Brain microvascular endothelial cell (primary cell): ENCODE measurements around the gene NCAM2.

Source experiments
- DNase-seq: peaks from one replicate; pipeline ENCODE4 v3.0.0-alpha.2; 2020
- H3K27ac ChIP-seq: fragments of 250-450 bp; sonication (Bioruptor Pico); 2 replicates; pipeline ENCODE4 v1.5.1; 2020; ENCODE audit warnings: mild to moderate bottlenecking, moderate library complexity
- H3K27me3 ChIP-seq: fragments of 250-450 bp; sonication (Bioruptor Pico); replicated peaks from 2 replicates; pipeline ENCODE4 v1.5.1; 2020; ENCODE audit warnings: mild to moderate bottlenecking
- H3K36me3 ChIP-seq: fragments of 250-450 bp; sonication (Bioruptor Pico); replicated peaks from 2 replicates; pipeline ENCODE4 v1.5.1; 2020; ENCODE audit warnings: mild to moderate bottlenecking
- H3K4me3 ChIP-seq: 2 replicates; pipeline ENCODE4 v1.5.1; 2011; ENCODE audit warnings: low read depth, mild to moderate bottlenecking, control low read depth, low read length, moderate library complexity
- in situ Hi-C: cut with HindIII; loops from 2 replicates; pipeline ENCODE4 v1.10.0; 2017; ENCODE audit warnings: low sequenced_read_pairs, low pct_ligation_motif_present
- TF ChIP-seq, protein P1 (sequence below): IDR thresholded peaks from 2 replicates; pipeline ENCODE4 v1.5.1; 2011; ENCODE audit warnings: low read depth, mild to moderate bottlenecking, moderate library complexity, low read length, control low read depth, inconsistent platforms; ENCODE audit errors: missing control alignments

NCAM2 gene

DNA sequence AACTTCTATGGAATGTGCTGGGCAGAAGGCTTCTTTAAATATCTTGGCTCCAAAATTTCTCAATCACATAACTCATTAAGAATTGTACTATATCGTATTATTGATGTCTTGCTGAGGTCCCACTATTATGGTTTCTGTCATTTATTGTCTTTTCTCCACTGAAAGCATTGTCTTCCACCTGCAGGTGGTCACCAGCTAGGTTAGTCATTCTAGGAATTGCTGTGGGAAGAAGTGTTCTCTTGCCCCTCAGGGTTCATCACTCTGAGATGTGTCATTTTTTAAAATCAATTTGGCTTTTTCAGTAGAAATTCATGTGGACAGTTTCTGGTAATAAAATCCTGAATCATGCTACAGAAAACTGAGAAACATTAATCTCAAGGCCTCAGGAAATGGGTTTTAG lies 66.1 kb downstream of the NCAM2 start:
- TF ChIP-seq, protein P1, sequence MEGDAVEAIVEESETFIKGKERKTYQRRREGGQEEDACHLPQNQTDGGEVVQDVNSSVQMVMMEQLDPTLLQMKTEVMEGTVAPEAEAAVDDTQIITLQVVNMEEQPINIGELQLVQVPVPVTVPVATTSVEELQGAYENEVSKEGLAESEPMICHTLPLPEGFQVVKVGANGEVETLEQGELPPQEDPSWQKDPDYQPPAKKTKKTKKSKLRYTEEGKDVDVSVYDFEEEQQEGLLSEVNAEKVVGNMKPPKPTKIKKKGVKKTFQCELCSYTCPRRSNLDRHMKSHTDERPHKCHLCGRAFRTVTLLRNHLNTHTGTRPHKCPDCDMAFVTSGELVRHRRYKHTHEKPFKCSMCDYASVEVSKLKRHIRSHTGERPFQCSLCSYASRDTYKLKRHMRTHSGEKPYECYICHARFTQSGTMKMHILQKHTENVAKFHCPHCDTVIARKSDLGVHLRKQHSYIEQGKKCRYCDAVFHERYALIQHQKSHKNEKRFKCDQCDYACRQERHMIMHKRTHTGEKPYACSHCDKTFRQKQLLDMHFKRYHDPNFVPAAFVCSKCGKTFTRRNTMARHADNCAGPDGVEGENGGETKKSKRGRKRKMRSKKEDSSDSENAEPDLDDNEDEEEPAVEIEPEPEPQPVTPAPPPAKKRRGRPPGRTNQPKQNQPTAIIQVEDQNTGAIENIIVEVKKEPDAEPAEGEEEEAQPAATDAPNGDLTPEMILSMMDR, result no peak
- Histone ChIP-seq H3K27me3 (no peaks in the 10 kb centered on the region), H3K36me3 (no peaks in the 10 kb centered on the region), H3K4me3 (no peak overlapping the region), H3K27ac (no peak overlapping the region)
- DNase-seq, result no peak
- in situ Hi-C loops, result no loop called here

DNA sequence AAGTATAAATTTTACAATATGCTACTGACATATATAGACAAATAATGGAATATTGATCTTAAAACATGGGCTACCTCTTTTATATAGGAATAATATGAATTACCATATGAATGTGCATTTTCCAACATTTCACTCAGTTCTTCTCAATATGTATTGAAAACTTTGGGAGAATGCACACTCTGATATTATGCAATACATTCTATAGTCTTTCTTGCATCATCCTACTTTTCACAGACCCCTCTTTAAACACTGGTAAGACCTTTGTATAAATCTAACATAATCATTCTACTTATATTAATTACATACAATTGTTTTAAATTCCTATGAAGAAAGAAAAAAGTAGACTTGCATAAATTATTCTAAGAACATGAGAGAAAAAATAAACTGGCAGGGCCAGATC lies 69.2 kb downstream of the NCAM2 start:
- no peaks in the 10 kb centered on the region for H3K36me3 ChIP-seq
- TF ChIP-seq, protein P1, result no peak
- in situ Hi-C loops, result no loop called here
- no peak overlapping the region for H3K4me3 ChIP-seq
- no peaks in the 10 kb centered on the region for H3K27me3 ChIP-seq
- H3K27ac ChIP-seq, result no peak overlapping the region
- no peak for DNase-seq

DNA sequence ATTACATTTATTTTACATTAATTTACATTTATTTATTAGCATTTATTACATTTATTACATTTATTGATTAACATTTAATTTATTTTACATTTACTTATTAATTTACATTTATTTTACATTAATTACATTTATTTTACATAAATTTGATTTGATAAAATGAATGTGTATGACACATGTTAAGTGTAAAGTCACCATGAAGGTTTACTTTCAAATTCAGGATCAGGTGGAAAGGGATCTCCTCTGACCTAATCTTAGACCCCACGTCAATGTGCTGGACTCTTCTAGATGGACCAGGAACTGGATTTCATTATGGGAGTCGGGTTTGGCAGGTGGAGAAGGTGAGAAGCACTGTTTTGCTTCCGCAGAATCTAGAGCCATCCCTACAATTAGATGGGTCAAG lies 76.1 kb downstream of the NCAM2 start:
- Histone ChIP-seq H3K27me3 (no peaks in the 10 kb centered on the region), H3K27ac (no peak overlapping the region), H3K4me3 (no peak overlapping the region), H3K36me3 (no peaks in the 10 kb centered on the region)
- TF ChIP-seq, protein P1, result no peak
- in situ Hi-C loops, result no loop called here
- no peak for DNase-seq

DNA sequence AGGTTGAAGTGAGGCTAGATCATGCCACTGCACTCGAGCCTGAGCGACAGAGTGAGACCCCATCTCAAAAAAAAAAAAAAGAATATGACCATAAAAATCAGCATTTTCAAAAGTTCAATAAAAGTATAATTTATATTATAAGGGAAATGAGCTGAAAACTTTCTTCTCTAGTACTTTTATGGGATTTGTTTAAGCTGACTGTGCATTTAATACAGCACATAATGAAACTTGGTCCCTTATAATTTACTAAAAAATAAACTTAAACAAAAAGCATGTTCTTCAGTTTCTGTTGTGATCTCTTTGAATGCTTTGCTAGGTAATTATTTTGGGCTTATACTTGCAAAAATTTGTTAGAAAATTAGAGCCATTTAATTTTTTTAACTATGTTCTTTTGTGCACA lies 77.8 kb downstream of the NCAM2 start:
- no peaks in the 10 kb centered on the region for H3K27me3 ChIP-seq
- in situ Hi-C loops, result no loop called here
- TF ChIP-seq, protein P1, result no peak
- no peak for DNase-seq
- no peak overlapping the region for H3K27ac ChIP-seq
- H3K36me3 ChIP-seq, result no peaks in the 10 kb centered on the region
- H3K4me3 ChIP-seq, result no peak overlapping the region

DNA sequence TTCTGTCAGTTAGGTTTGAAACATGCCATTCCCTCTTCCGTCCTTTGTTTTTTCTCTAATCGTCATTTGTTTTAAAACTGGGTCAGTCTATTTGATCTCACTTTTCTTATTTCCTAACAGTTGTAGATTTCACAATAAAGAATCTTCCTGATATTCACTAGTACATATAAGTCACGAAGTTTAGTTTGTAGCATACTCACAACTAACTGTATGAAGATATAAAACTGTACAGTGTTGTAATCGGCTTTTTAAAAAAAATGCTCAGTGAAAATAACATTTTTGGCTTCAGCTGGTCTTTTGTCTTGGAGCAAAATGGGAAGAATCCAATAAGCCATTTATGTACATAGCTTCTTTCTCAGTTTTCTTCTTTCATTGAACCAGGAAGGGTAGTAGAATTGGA lies 78.3 kb downstream of the NCAM2 start:
- DNase-seq, result no peak
- in situ Hi-C loops, result no loop called here

DNA sequence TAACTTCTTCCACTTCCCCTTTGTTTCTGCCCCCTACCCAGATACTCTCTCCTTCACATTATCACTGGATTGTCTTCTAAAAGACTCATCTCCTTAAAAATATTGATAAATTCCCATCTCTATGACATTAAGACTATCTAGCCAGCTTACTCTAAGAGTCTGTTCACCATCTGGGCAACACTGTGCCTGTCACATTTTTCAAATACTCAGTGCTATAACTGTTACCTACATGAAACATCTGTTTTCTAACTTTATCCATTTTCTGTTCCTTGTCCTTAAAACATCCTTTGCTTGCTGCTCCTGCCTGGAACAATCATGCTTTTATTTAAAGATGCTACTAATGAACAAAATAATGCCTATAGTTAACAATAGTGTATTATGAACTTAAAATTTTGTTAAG lies 81.4 kb downstream of the NCAM2 start:
- no peak overlapping the region for H3K27ac ChIP-seq
- in situ Hi-C loops, result no loop called here
- no peak for DNase-seq
- H3K27me3 ChIP-seq, result no peaks in the 10 kb centered on the region
- TF ChIP-seq, protein P1, result no peak
- H3K4me3 ChIP-seq, result no peak overlapping the region
- H3K36me3 ChIP-seq, result no peaks in the 10 kb centered on the region

More for the DNA sequence above, 78.3 kb downstream of the NCAM2 start:
- TF ChIP-seq, protein P1, result no peak
- Histone ChIP-seq H3K36me3 (no peaks in the 10 kb centered on the region), H3K4me3 (no peak overlapping the region), H3K27me3 (no peaks in the 10 kb centered on the region), H3K27ac (no peak overlapping the region)
